ENCODE data around the gene CST9.

DNA sequence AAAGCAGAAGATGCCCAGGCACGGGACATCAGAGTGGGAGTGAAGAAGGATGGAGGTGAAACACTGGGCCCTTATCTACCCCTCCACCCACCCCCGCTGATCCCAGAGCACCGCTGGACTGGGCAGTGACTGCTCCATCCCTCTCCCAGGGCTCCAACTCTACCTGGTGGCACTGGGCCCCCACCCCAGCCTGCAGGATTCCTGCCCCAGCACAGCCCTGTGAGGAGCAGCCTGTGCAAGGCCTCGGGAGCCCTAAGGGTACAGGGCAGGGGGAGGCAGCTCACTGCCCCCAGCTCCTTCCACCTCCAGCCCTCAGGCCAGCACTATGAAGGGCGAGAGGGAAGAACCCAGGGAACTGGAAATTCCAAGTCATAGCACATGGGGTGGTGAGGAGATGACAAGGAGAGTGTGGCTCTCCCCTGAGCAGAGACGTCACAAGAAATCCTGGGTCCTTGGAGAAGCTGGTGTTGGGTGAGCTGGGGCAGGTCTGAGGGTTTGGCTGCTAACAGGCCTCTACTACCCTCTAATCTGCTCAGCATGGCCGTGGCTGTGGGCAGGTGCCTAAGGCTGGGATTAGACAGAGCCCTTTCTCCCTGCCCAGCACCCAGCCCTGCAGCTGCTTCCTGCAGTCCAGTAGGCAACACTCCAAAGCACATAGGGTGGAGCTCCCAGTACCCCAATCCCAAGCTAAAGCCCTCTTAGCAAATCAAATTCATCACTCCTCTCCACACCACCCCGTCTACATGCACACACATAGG is 28.5 kb upstream of the CST9 start:
- TF ChIP-seq, protein P1, sequence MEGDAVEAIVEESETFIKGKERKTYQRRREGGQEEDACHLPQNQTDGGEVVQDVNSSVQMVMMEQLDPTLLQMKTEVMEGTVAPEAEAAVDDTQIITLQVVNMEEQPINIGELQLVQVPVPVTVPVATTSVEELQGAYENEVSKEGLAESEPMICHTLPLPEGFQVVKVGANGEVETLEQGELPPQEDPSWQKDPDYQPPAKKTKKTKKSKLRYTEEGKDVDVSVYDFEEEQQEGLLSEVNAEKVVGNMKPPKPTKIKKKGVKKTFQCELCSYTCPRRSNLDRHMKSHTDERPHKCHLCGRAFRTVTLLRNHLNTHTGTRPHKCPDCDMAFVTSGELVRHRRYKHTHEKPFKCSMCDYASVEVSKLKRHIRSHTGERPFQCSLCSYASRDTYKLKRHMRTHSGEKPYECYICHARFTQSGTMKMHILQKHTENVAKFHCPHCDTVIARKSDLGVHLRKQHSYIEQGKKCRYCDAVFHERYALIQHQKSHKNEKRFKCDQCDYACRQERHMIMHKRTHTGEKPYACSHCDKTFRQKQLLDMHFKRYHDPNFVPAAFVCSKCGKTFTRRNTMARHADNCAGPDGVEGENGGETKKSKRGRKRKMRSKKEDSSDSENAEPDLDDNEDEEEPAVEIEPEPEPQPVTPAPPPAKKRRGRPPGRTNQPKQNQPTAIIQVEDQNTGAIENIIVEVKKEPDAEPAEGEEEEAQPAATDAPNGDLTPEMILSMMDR (IDR thresholded peaks at IDR 0.05; ENCODE audit: poor library complexity): no peak
- TF ChIP-seq EZH2phosphoT487 (IDR thresholded peaks at IDR 0.05; ENCODE audit: low read depth, severe bottlenecking, unreplicated experiment) (no peak), EZH2 (IDR thresholded peaks at IDR 0.05; ENCODE audit: borderline replicate concordance) (no peak)

Measured in hepatocyte (in vitro differentiated cells).